ENCODE data around the gene TASP1.
"Not testable (repeated sequence)": the region's sequence is repeated elsewhere in the genome, so short reads cannot be mapped to it uniquely, and the experiment has no call there.

TASP1 gene

GRCh38 chr20:13632431-13632830, 6.3 kb downstream of the TASP1 start:
- Histone ChIP-seq H3K27me3 (ENCODE audit: control insufficient read depth in 1 of 2, insufficient read depth in 1 of 2, low read length in 2 of 2) (no peaks in the 10 kb centered on the region), H3K18ac (ENCODE audit: low read depth in 1 of 2, low read length in 2 of 2) (no peak overlapping the region), H2BK120ac (ENCODE audit: low read depth, low read length) (no peak overlapping the region), H2BK12ac (ENCODE audit: low read length in 2 of 2) (no peak overlapping the region), H3K23ac (ENCODE audit: low read length in 2 of 2) (no peak overlapping the region), H4K8ac (ENCODE audit: low read length) (no peak overlapping the region), H3K36me3 (ENCODE audit: control insufficient read depth in 1 of 2, insufficient read depth in 2 of 2, low read depth in 1 of 2, low read length in 2 of 2) (peaks cover 0 to 10% of the 10 kb centered on the region in 2 experiments), H2AK5ac (ENCODE audit: low read length, severe bottlenecking) (no peak overlapping the region), H3K9me3 (ENCODE audit: control insufficient read depth, low read length) (no peaks in the 10 kb centered on the region), H3K4ac (ENCODE audit: low read depth in 1 of 2, low read length in 2 of 2) (no peak overlapping the region), H3K14ac (ENCODE audit: low read length in 2 of 2) (no peak overlapping the region), H3K27ac (ENCODE audit: low read length, poor library complexity, severe bottlenecking) (no peak overlapping the region), H3K9ac (ENCODE audit: low read length) (no peak overlapping the region), H3K4me3 (ENCODE audit: insufficient read depth in 1 of 2, low read depth in 1 of 2, low read length in 2 of 2) (no peak overlapping the region), H3K4me1 (ENCODE audit: control insufficient read depth, insufficient read depth, low read depth, low read length) (no peaks in the 10 kb centered on the region), H3K79me1 (replicated peaks; ENCODE audit: low read length, poor library complexity, severe bottlenecking) (peaks cover 10% of the 10 kb centered on the region), H2BK5ac (ENCODE audit: low read depth, low read length, poor library complexity, severe bottlenecking) (no peak overlapping the region), H2BK15ac (ENCODE audit: low read depth, poor library complexity, severe bottlenecking) (no peak overlapping the region), H4K91ac (ENCODE audit: low read length) (no peak overlapping the region), H3K4me2 (ENCODE audit: low read length, poor library complexity, severe bottlenecking) (no peak overlapping the region), H2AFZ (ENCODE audit: low read depth, low read length) (no peak overlapping the region)
- no CpG with 5 or more reads among the region's 1 CpG for WGBS
- DNase-seq: no peak

GRCh38 chr20:13627525-13627924, 11.2 kb downstream of the TASP1 start:
- not testable (repeated sequence) for H3K4ac ChIP-seq (ENCODE audit: low read depth in 1 of 2, low read length in 2 of 2); H3K23ac ChIP-seq (ENCODE audit: low read length in 2 of 2); H2BK5ac ChIP-seq (ENCODE audit: low read depth, low read length, poor library complexity, severe bottlenecking); H4K91ac ChIP-seq (ENCODE audit: low read length); H3K18ac ChIP-seq (ENCODE audit: low read depth in 1 of 2, low read length in 2 of 2); H3K14ac ChIP-seq (ENCODE audit: low read length in 2 of 2); H2BK15ac ChIP-seq (ENCODE audit: low read depth, poor library complexity, severe bottlenecking); H4K8ac ChIP-seq (ENCODE audit: low read length); H3K4me3 ChIP-seq (ENCODE audit: insufficient read depth in 1 of 2, low read depth in 1 of 2, low read length in 2 of 2); H2BK120ac ChIP-seq (ENCODE audit: low read depth, low read length); H3K4me2 ChIP-seq (ENCODE audit: low read length, poor library complexity, severe bottlenecking); H2AK5ac ChIP-seq (ENCODE audit: low read length, severe bottlenecking); H2BK12ac ChIP-seq (ENCODE audit: low read length in 2 of 2); H3K27me3 ChIP-seq (ENCODE audit: control insufficient read depth in 1 of 2, insufficient read depth in 1 of 2, low read length in 2 of 2); H2AFZ ChIP-seq (ENCODE audit: low read depth, low read length); H3K4me1 ChIP-seq (ENCODE audit: control insufficient read depth, insufficient read depth, low read depth, low read length); H3K9me3 ChIP-seq (ENCODE audit: control insufficient read depth, low read length)
- peaks cover 0 to 10% of the 10 kb centered on the region in 2 experiments for H3K36me3 ChIP-seq (ENCODE audit: control insufficient read depth in 1 of 2, insufficient read depth in 2 of 2, low read depth in 1 of 2, low read length in 2 of 2)
- H3K79me1 ChIP-seq (replicated peaks; ENCODE audit: low read length, poor library complexity, severe bottlenecking): peaks cover 17% of the 10 kb centered on the region
- peak; percentile 86 for DNase-seq
- H3K9ac ChIP-seq (ENCODE audit: low read length): peak overlapping the region; percentile 31
- H3K27ac ChIP-seq (ENCODE audit: low read length, poor library complexity, severe bottlenecking): peak overlapping the region; percentile 51
- 16% methylated on average over 3 of the region's 3 CpGs for WGBS

GRCh38 chr20:13626724-13627123, 12.0 kb downstream of the TASP1 start:
- Histone ChIP-seq H3K27ac (ENCODE audit: low read length, poor library complexity, severe bottlenecking) (no peak overlapping the region), H2AFZ (ENCODE audit: low read depth, low read length) (no peak overlapping the region), H3K23ac (ENCODE audit: low read length in 2 of 2) (no peak overlapping the region), H3K79me1 (replicated peaks; ENCODE audit: low read length, poor library complexity, severe bottlenecking) (peaks cover 19% of the 10 kb centered on the region), H2BK5ac (ENCODE audit: low read depth, low read length, poor library complexity, severe bottlenecking) (no peak overlapping the region), H3K9ac (ENCODE audit: low read length) (no peak overlapping the region), H2BK15ac (ENCODE audit: low read depth, poor library complexity, severe bottlenecking) (no peak overlapping the region), H3K27me3 (ENCODE audit: control insufficient read depth in 1 of 2, insufficient read depth in 1 of 2, low read length in 2 of 2) (no peaks in the 10 kb centered on the region), H3K4me3 (ENCODE audit: insufficient read depth in 1 of 2, low read depth in 1 of 2, low read length in 2 of 2) (no peak overlapping the region), H3K14ac (ENCODE audit: low read length in 2 of 2) (no peak overlapping the region), H4K8ac (ENCODE audit: low read length) (no peak overlapping the region), H2AK5ac (ENCODE audit: low read length, severe bottlenecking) (no peak overlapping the region), H3K4ac (ENCODE audit: low read depth in 1 of 2, low read length in 2 of 2) (no peak overlapping the region), H3K4me1 (ENCODE audit: control insufficient read depth, insufficient read depth, low read depth, low read length) (no peaks in the 10 kb centered on the region), H3K18ac (ENCODE audit: low read depth in 1 of 2, low read length in 2 of 2) (no peak overlapping the region), H3K9me3 (ENCODE audit: control insufficient read depth, low read length) (no peaks in the 10 kb centered on the region), H3K4me2 (ENCODE audit: low read length, poor library complexity, severe bottlenecking) (no peak overlapping the region), H2BK120ac (ENCODE audit: low read depth, low read length) (peak overlapping the region; percentile 5), H2BK12ac (ENCODE audit: low read length in 2 of 2) (no peak overlapping the region), H4K91ac (ENCODE audit: low read length) (no peak overlapping the region), H3K36me3 (ENCODE audit: control insufficient read depth in 1 of 2, insufficient read depth in 2 of 2, low read depth in 1 of 2, low read length in 2 of 2) (peaks cover 0 to 17% of the 10 kb centered on the region in 2 experiments)
- DNase-seq: no peak
- WGBS: no CpG with 5 or more reads among the region's 1 CpG

GRCh38 chr20:13625304-13625979, 13.3 kb downstream of the TASP1 start:
- Histone ChIP-seq H2BK5ac (ENCODE audit: low read depth, low read length, poor library complexity, severe bottlenecking) (no peak overlapping the region), H2BK12ac (ENCODE audit: low read length in 2 of 2) (no peak overlapping the region), H2AFZ (ENCODE audit: low read depth, low read length) (no peak overlapping the region), H3K4me1 (ENCODE audit: control insufficient read depth, insufficient read depth, low read depth, low read length) (no peaks in the 10 kb centered on the region), H3K4me3 (ENCODE audit: insufficient read depth in 1 of 2, low read depth in 1 of 2, low read length in 2 of 2) (no peak overlapping the region), H2BK120ac (ENCODE audit: low read depth, low read length) (no peak overlapping the region), H3K27me3 (ENCODE audit: control insufficient read depth in 1 of 2, insufficient read depth in 1 of 2, low read length in 2 of 2) (no peaks in the 10 kb centered on the region), H2BK15ac (ENCODE audit: low read depth, poor library complexity, severe bottlenecking) (no peak overlapping the region), H3K4me2 (ENCODE audit: low read length, poor library complexity, severe bottlenecking) (no peak overlapping the region), H3K9ac (ENCODE audit: low read length) (no peak overlapping the region), H3K9me3 (ENCODE audit: control insufficient read depth, low read length) (no peaks in the 10 kb centered on the region), H3K23ac (ENCODE audit: low read length in 2 of 2) (no peak overlapping the region), H4K91ac (ENCODE audit: low read length) (no peak overlapping the region), H3K27ac (ENCODE audit: low read length, poor library complexity, severe bottlenecking) (no peak overlapping the region), H3K14ac (ENCODE audit: low read length in 2 of 2) (no peak overlapping the region), H3K18ac (ENCODE audit: low read depth in 1 of 2, low read length in 2 of 2) (no peak overlapping the region), H4K8ac (ENCODE audit: low read length) (no peak overlapping the region), H2AK5ac (ENCODE audit: low read length, severe bottlenecking) (no peak overlapping the region), H3K4ac (ENCODE audit: low read depth in 1 of 2, low read length in 2 of 2) (no peak overlapping the region), H3K79me1 (replicated peaks; ENCODE audit: low read length, poor library complexity, severe bottlenecking) (peaks cover 19% of the 10 kb centered on the region), H3K36me3 (ENCODE audit: control insufficient read depth in 1 of 2, insufficient read depth in 2 of 2, low read depth in 1 of 2, low read length in 2 of 2) (peaks cover 0 to 19% of the 10 kb centered on the region in 2 experiments)
- 74% methylated on average over 6 of the region's 6 CpGs for WGBS
- DNase-seq: peak; percentile 22
